ENCODE measurements around the gene SLC5A2. TPM values are rescaled to one million over a fixed set of nuclear protein-coding genes. Genes with fewer than 3 reads are reported as not detected.

Gene SLC5A2
- total and polyA plus RNA-seq, 2 of the 13 experiments (the other 11 are each of a cell fraction or from before 2014, with no cell fraction given), result 0.24 to 0.97 TPM

DNA sequence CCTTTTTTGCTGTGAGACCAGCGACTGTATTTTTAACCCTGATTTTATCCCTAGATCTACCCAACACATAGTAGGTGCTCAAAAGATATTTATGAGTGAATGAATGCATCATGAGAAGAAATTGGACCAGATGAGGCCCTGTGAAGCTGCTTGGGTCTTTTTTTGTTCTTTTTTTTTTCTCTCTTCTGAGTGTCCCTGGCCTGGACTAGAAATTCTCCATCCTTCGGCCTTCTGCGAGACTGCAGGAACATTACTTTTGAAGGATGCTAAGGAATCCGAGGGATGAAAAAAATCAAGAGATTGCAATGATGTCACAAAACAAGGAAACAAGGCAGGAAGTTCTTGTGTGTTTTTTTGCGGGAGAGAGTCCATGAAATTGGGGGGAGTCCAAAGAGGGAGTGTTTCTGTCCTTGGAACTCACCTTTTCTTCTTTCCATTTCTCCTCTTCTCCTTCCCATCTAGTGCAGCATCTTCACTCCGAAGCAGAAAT lies 25.8 kb downstream of the SLC5A2 start:
- ATAC-seq (peak; percentile 2; the same call in 2 of the 3 replicates), DNase-seq (ENCODE audit: low spot score) (peak; percentile 23), FAIRE-seq (no peak)
- H3K27me3 ChIP-seq (ENCODE audit: control insufficient read depth in 1 of 2, insufficient read depth in 2 of 2, low read length in 2 of 2), result peaks cover 0 to 6% of the 10 kb centered on the region in 2 experiments; a peak in 2 of 5 replicates
- peak overlapping the region; percentile 43 for H2AFZ ChIP-seq (ENCODE audit: low read length)
- no TSS peak for BruUV-seq (replicated peaks)
- no peaks in the 10 kb centered on the region for H3K9me3 ChIP-seq (ENCODE audit: low read length)
- in situ Hi-C loops (cut with HindIII; ENCODE audit: extremely low pct_ligation_motif_present, low pct_unique_long_range_greater_than_20kb) (no loop called here), intact Hi-C loops (cut with micrococcal nuclease; ENCODE audit: unreplicated experiment) (loop anchor here (2.0 to 5.0 kb wide), 4 partner anchors 32 to 364 kb away; partner anchors contain the start of genes ARMC5 and ZNF267)
- H3K27ac ChIP-seq (ENCODE audit: extremely low read length, insufficient read depth, low read length), result peak overlapping the region; percentile 89
- ChIA-PET CTCF (ENCODE audit: low intra/inter-chr PET ratio, low total read pairs) (no interaction called here), POLR2A (interaction anchor here (0.6 to 3.1 kb wide), 21 partner anchors 11 to 435 kb away, joined by 3 to 40 read pairs (median 5); partner anchors contain the start of genes ARMC5, KAT8, SLC5A2 and TGFB1I1)
- peak overlapping the region; percentile 90 to 98 (median 90) for H3K4me3 ChIP-seq (replicated peaks in 1 of 3; ENCODE audit: insufficient read depth in 1 of 3, low read depth in 2 of 3, low read length in 3 of 3)
- peaks cover 50% of the 10 kb centered on the region for H3K4me1 ChIP-seq (ENCODE audit: insufficient read depth, low read length)
- H3K9ac ChIP-seq (ENCODE audit: insufficient read depth, low read depth, low read length), result peak overlapping the region; percentile 98
- 13% methylated on average over 6 of the region's 6 CpGs for WGBS (ENCODE audit: low lambda C conversion rate)
- H3K36me3 ChIP-seq (replicated peaks in 1 of 2; ENCODE audit: control insufficient read depth in 1 of 2, insufficient read depth in 2 of 2, low read length in 2 of 2), result peaks cover 0 to 9% of the 10 kb centered on the region in 2 experiments; a peak in 2 of 5 replicates
- peaks cover 18% of the 10 kb centered on the region for H3K79me2 ChIP-seq (ENCODE audit: insufficient read depth, low read length)
- H4K20me1 ChIP-seq (ENCODE audit: insufficient read depth, low read length), result no peaks in the 10 kb centered on the region
- peak overlapping the region; percentile 89 for H3K4me2 ChIP-seq (ENCODE audit: low read depth, low read length)
- no peak for TF ChIP-seq ZNF781 (CRISPR knock-in tag; IDR thresholded peaks at IDR 0.05; ENCODE audit: borderline replicate concordance, not compliant biosample characterization)
- TF ChIP-seq ZFP1 (CRISPR knock-in tag; IDR thresholded peaks at IDR 0.05), result no peak
- TF ChIP-seq, protein P1, sequence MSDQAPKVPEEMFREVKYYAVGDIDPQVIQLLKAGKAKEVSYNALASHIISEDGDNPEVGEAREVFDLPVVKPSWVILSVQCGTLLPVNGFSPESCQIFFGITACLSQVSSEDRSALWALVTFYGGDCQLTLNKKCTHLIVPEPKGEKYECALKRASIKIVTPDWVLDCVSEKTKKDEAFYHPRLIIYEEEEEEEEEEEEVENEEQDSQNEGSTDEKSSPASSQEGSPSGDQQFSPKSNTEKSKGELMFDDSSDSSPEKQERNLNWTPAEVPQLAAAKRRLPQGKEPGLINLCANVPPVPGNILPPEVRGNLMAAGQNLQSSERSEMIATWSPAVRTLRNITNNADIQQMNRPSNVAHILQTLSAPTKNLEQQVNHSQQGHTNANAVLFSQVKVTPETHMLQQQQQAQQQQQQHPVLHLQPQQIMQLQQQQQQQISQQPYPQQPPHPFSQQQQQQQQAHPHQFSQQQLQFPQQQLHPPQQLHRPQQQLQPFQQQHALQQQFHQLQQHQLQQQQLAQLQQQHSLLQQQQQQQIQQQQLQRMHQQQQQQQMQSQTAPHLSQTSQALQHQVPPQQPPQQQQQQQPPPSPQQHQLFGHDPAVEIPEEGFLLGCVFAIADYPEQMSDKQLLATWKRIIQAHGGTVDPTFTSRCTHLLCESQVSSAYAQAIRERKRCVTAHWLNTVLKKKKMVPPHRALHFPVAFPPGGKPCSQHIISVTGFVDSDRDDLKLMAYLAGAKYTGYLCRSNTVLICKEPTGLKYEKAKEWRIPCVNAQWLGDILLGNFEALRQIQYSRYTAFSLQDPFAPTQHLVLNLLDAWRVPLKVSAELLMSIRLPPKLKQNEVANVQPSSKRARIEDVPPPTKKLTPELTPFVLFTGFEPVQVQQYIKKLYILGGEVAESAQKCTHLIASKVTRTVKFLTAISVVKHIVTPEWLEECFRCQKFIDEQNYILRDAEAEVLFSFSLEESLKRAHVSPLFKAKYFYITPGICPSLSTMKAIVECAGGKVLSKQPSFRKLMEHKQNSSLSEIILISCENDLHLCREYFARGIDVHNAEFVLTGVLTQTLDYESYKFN (CRISPR knock-in tag; conservative IDR thresholded peaks at IDR 0.05), result no peak
- peak; percentile 36; the same call in 1 of the 2 replicates for TF ChIP-seq PAX8 (CRISPR knock-in tag; IDR thresholded peaks at IDR 0.05; ENCODE audit: borderline replicate concordance)
- TF ChIP-seq ESRRA (CRISPR knock-in tag; IDR thresholded peaks at IDR 0.05; ENCODE audit: low read depth), result no peak
- TF ChIP-seq, protein P2, sequence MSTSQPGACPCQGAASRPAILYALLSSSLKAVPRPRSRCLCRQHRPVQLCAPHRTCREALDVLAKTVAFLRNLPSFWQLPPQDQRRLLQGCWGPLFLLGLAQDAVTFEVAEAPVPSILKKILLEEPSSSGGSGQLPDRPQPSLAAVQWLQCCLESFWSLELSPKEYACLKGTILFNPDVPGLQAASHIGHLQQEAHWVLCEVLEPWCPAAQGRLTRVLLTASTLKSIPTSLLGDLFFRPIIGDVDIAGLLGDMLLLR (CRISPR knock-in tag; IDR thresholded peaks at IDR 0.05), result no peak
- TF ChIP-seq LCORL (IDR thresholded peaks at IDR 0.05), result no peak
- TF ChIP-seq LCORL (CRISPR knock-in tag; IDR thresholded peaks at IDR 0.05), result no peak
- no peak for TF ChIP-seq GZF1 (CRISPR knock-in tag; IDR thresholded peaks at IDR 0.05)
- 0 out of 2 replicates have a peak, but pooled peaks have one; percentile 8 for TF ChIP-seq ZNF775 (CRISPR knock-in tag; IDR thresholded peaks at IDR 0.05; ENCODE audit: borderline replicate concordance)
- TF ChIP-seq, protein P3, sequence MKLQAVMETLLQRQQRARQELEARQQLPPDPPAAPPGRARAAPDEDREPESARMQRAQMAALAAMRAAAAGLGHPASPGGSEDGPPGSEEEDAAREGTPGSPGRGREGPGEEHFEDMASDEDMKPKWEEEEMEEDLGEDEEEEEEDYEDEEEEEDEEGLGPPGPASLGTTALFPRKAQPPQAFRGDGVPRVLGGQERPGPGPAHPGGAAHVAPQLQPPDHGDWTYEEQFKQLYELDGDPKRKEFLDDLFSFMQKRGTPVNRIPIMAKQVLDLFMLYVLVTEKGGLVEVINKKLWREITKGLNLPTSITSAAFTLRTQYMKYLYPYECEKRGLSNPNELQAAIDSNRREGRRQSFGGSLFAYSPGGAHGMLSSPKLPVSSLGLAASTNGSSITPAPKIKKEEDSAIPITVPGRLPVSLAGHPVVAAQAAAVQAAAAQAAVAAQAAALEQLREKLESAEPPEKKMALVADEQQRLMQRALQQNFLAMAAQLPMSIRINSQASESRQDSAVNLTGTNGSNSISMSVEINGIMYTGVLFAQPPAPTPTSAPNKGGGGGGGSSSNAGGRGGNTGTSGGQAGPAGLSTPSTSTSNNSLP (IDR thresholded peaks at IDR 0.05; ENCODE audit: low read depth, low read length), result no peak
- no peak for TF ChIP-seq ZSCAN29 (CRISPR knock-in tag; conservative IDR thresholded peaks at IDR 0.05)
- no peak; the same call in 1 of the 2 replicates for TF ChIP-seq KDM5A (IDR thresholded peaks at IDR 0.05; ENCODE audit: borderline replicate concordance, low read length)
- TF ChIP-seq FOXM1 (CRISPR knock-in tag; IDR thresholded peaks at IDR 0.05), result no peak
- no peak for TF ChIP-seq MAF1 (CRISPR knock-in tag; IDR thresholded peaks at IDR 0.05; ENCODE audit: borderline replicate concordance)
